HuH-7.5 (cell line): ENCODE results near the gene ZNF497.
"Not testable (repeated sequence)": the region's sequence is repeated elsewhere in the genome, so short reads cannot be mapped to it uniquely, and the experiment has no call there.

Experiments
- DNase-seq: peaks from one replicate; pipeline ENCODE4 v3.0.0; 2011; ENCODE audit warnings: low spot score

ZNF497 gene

GRCh38 chr19:58310685-58311084 is 51.9 kb downstream of the ZNF497 start:
- DNase-seq, result not testable (repeated sequence)

- DNase-seq, result no peak
These were observed 54.8 kb downstream of the ZNF497 start for GRCh38 chr19:58307736-58308135.

- DNase-seq, result no peak
These were observed 56.6 kb downstream of the ZNF497 start for GRCh38 chr19:58305932-58306323.

- peak; percentile 90 for DNase-seq
These were observed 57.3 kb downstream of the ZNF497 start, which contains the start of gene ERVK3-1 for GRCh38 chr19:58305065-58305931. Gene ERVK3-1 (plus strand): TSS chr19:58305377. CDS start chr19:58312169, 6,792 bp downstream.

GRCh38 chr19:58304748-58305064 is 57.8 kb downstream of the ZNF497 start:
- DNase-seq, result no peak
